GM18873 (cell line): ENCODE results near the gene PHKB.
"Not testable (repeated sequence)": the region's sequence is repeated elsewhere in the genome, so short reads cannot be mapped to it uniquely, and the experiment has no call there.

ENCODE experiments used
- ATAC-seq: cut with Tn5 transposase; IDR thresholded peaks from one replicate; pipeline ENCODE4 v1.9.1; 2021; ENCODE audit warnings: mild to moderate bottlenecking, moderate library complexity, moderate number of reproducible peaks; ENCODE audit not compliant: unreplicated experiment, low FRiP score

PHKB gene

GRCh38 chr16:47499700-47500264 is 38.7 kb downstream of the PHKB start:
- ATAC-seq = no peak

- no peak for ATAC-seq
These were observed 42.8 kb downstream of the PHKB start for GRCh38 chr16:47503936-47504335.

DNA sequence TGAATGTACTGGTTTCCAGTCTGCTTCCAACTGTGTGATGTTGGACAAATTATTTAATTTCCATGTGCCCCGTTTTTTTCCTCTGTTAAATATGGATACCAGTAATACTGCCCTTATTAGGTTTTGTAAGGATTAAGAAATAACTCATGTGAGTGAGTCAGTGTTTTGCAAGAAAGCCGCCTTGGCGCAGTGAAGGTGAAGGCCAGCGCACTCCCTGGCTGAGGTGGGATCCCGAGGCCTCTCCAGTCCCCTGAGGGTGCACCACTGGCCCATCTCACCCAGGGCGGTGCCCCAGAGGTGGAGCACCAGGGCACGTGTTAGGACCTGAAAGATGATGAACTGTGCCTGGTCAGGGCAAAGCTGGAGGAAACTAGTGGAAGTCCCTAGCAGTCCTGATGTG is 43.5 kb downstream of the PHKB start:
- no peak for ATAC-seq

- ATAC-seq = no peak
These were observed 45.7 kb downstream of the PHKB start for GRCh38 chr16:47506800-47507199.

GRCh38 chr16:47507701-47508100 is 46.6 kb downstream of the PHKB start:
- ATAC-seq = no peak

- no peak for ATAC-seq
These were observed 50.8 kb downstream of the PHKB start for GRCh38 chr16:47511882-47512281.

- ATAC-seq = no peak
These were observed 57.9 kb downstream of the PHKB start for GRCh38 chr16:47519037-47519436.

DNA sequence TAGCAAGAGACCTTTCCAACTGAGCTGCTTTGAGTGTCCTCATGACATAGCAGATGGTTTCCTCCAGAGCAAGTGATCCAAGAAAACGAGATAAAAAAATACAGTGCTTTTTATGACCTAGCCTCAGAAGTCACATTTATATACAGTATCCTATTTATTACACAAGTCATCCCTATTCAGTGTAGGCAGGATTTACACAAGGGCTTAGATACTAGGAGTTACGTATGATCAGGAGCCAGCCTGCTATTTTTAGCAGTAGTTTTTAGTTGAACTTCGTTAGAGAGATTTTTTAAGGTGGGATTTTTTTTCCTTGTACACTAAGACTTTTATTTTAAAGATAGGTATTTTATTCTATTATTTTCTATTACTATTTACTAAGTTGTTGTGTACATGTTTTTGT is 58.4 kb downstream of the PHKB start:
- no peak for ATAC-seq

GRCh38 chr16:47519996-47520679 is 59.0 kb downstream of the PHKB start:
- ATAC-seq = no peak

DNA sequence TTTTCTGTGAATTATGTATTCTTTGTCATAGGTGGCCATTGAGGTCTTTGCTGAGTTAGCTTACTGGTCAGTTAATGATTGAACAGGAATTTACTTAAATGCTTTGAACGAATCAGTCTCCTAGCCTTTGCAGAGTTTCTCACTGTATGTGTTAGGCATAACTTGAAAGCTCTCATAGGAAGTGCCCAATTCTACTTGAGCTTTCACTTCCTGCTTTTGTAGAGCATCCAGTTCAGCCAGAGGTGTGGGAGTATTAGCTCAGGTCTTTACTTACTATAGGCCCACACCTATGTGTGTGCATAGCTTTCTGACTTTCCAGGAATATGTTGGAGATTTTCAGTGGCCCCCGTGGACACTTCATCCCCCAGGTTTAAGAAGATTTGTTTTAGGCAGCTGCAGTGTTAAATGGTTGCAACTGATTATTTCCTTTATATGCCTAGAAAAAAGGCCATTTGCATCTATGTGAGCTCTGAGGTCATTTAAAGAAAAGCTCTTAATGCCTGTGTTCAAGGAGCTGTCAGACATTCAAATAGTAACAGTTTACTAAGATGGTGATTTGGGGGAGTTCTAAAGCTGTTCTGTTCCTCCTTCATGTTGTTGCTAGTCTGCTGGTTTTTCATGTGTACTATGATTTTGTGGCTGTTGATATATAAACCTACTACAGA is 62.3 kb downstream of the PHKB start:
- peak; percentile 99 for ATAC-seq

- ATAC-seq = no peak
These were observed 62.9 kb downstream of the PHKB start for GRCh38 chr16:47524007-47524405.

- no peak for ATAC-seq
These were observed 67.3 kb downstream of the PHKB start for GRCh38 chr16:47528431-47528830.

DNA sequence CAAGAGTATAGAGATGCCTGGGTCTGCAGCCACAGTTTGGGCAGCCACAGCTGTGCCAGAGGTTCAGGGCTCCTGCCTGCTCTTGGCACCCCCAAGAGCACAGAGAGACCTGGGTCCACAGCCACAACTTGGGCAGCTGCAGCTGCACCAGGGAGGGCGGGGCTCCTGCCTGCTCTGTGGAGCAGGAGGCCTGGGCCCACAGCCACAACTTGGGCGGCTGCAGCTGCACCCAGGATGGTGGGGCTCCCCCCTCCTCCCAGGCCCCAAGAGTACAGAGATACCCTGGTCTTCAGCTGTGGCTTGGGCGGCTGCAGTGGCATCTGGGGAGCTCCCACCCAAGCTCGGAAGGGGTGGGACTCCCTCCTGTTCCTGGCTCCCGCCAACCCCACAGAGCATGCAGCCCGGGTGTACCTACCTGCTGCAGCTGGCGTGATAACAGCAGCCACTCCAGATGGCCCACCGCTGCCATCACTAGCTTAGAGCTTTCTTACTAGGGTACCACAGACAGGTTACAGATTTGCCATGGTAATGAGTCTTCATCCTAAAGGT is 72.7 kb downstream of the PHKB start:
- no peak for ATAC-seq

DNA sequence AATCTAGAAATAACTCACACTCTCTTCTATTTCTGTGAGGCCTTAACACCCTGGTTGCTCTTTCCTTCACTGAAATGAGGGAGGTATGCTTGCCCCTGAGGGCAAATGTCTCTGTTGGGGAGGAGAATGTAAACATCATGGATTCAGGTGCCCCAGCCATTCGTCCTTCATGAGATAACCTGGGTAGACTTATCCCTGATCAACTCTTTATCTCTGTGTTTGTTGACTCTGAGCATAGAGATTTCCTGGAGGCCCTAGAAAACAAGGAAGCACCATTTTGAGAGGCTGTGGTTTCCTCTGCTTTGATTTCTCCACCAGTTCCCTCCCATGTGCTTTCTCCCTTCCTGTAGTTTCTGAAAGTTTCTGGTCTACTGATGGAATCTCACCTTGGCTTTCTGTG is 77.3 kb downstream of the PHKB start:
- ATAC-seq = no peak

- not testable (repeated sequence) for ATAC-seq
These were observed 78.9 kb downstream of the PHKB start for GRCh38 chr16:47539707-47540670.

GRCh38 chr16:47541135-47541534 is 80.0 kb downstream of the PHKB start:
- ATAC-seq = not testable (repeated sequence)

DNA sequence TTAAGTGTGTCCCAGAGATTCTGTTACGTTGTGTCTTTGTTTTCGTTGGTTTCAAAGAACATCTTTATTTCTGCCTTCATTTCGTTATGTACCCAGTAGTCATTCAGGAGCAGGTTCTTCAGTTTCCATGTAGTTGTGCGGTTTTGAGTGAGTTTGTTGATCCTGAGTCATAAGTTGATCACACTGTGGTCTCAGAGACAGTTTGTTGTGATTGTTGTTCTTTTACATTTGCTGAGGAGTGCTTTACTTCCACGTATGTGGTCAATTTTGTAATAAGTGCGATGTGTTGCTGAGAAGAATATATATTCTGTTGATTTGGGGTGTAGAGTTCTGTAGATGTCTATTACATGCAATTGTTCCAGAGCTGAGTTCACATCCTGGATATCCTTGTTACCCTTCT is 83.1 kb downstream of the PHKB start:
- ATAC-seq = not testable (repeated sequence)

DNA sequence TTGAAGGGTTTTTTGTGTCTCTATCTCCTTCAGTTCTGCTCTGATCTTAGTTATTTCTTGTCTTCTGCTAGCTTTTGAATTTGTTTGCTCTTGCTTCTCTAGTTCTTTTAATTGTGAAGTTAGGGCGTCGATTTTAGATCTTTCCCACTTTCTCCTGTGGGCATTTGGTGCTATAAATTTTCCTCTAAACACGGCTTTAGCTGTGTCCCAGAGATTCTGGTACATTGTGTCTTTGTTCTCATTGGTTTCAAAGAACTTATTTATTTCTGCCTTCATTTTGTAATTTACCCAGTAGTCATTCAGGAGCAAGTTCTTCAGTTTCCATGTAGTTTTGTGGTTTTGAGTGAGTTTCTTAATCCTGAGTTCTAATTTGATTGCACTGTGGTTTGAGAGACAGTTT is 90.1 kb downstream of the PHKB start:
- not testable (repeated sequence) for ATAC-seq

- not testable (repeated sequence) for ATAC-seq
These were observed 90.6 kb downstream of the PHKB start for GRCh38 chr16:47551767-47552166.

- ATAC-seq = no peak
These were observed 92.9 kb downstream of the PHKB start for GRCh38 chr16:47553853-47554564.
